ENCODE measurements around the gene MUC4.
"Not testable (repeated sequence)": the region's sequence is repeated elsewhere in the genome, so short reads cannot be mapped to it uniquely, and the experiment has no call there.

Gene MUC4

DNA sequence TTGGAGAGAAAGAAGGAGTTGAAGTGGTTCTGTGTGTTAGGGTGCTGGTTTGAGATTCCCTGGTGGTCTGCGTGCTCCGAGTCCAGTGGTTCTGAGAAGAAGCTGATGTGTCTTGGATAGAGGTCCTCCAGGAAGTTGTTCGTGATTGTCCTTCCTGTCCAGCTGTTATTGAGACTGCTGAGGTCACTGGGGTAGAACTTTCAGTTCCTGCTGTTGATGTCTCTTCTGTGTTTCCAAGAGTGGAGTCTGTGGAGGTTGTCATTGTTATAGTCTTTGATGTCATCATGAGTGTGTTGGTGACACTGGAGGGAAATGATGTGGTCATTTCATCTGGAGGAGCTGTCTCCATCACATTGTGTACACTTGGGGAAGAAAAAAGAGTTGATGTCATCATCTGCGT, 20.8 kb downstream of the MUC4 start:
- H3K4me3 ChIP-seq (ENCODE audit: low read length), result no peak overlapping the region
- TF ChIP-seq, protein P1, sequence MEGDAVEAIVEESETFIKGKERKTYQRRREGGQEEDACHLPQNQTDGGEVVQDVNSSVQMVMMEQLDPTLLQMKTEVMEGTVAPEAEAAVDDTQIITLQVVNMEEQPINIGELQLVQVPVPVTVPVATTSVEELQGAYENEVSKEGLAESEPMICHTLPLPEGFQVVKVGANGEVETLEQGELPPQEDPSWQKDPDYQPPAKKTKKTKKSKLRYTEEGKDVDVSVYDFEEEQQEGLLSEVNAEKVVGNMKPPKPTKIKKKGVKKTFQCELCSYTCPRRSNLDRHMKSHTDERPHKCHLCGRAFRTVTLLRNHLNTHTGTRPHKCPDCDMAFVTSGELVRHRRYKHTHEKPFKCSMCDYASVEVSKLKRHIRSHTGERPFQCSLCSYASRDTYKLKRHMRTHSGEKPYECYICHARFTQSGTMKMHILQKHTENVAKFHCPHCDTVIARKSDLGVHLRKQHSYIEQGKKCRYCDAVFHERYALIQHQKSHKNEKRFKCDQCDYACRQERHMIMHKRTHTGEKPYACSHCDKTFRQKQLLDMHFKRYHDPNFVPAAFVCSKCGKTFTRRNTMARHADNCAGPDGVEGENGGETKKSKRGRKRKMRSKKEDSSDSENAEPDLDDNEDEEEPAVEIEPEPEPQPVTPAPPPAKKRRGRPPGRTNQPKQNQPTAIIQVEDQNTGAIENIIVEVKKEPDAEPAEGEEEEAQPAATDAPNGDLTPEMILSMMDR (conservative IDR thresholded peaks at IDR 0.05; ENCODE audit: low read length), result no peak
- no peak for DNase-seq (ENCODE audit: low read depth)

DNA sequence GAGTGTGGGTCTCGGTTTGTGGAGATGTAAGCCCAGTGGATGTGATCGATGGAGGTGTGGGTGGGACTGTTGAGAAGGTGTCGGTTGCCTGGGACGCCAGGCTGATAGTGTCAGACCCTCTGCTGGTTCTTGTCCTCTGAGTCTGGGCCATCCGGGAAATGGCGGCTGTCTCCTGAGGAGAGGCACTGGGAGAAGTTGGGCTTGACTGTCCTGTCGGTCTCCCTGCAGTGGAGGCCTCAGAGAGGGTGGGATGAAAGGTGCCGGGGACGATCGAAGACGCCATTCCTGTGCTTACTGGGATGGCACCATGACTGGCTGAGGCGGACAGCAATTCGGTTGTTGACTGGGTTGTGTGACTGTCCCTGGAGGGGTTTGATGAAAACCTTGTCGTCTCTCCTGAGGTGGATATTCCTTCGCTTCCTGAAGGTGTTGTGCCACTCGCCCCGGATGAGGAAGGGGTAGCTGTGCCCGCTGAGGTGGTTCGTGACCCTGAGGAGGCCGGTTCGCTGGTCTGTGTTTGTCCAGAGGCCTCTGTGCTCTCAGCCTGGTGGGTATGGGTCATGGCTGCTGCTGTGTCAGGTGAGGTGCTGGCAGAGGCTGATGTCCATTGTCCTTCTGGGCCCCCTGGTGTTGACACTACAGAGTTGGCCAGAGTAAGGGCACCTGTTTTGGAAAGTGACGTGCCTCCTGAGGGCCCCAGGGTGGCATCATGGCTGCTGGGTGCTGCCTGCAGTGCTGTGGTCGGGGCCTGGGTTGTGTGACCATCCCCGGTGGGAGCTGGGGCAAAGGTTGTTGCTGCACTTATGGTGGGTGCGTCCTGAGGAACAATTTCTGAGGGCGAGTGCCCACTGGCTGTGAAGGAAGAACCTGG, 22.8 kb downstream of the MUC4 start:
- no peak for DNase-seq (ENCODE audit: low read depth)
- TF ChIP-seq, protein P1 (conservative IDR thresholded peaks at IDR 0.05; ENCODE audit: low read length), result no peak
- H3K4me3 ChIP-seq (ENCODE audit: low read length), result no peak overlapping the region

DNA sequence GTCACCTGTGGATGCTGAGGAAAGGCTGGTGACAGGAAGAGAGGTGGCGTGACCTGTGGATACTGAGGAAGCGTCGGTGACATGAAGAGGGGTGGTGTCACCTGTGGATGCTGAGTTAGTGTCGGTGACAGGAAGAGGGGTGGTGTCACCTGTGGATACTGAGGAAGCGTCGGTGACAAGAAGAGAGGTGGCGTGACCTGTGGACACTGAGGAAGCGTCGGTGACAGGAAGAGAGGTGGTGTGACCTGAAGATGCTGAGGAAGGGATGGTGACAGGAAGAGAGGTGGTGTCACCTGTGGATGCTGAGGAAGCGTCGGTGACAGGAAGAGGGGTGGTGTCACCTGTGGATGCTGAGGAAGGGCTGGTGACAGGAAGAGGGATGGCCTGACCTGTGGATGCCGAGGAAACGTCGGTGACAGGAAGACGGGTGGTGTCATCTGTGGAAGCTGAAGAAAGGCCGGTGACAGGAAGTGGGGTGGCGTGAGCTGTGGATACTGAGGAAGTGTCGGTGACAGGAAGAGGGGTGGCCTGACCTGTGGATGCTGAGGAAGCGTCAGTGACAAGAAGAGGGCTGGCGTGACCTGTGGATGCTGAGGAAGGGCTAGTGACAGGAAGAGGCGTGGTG, 25.8 kb downstream of the MUC4 start:
- not testable (repeated sequence) for H3K4me3 ChIP-seq (ENCODE audit: low read length); DNase-seq (ENCODE audit: low read depth)

DNA sequence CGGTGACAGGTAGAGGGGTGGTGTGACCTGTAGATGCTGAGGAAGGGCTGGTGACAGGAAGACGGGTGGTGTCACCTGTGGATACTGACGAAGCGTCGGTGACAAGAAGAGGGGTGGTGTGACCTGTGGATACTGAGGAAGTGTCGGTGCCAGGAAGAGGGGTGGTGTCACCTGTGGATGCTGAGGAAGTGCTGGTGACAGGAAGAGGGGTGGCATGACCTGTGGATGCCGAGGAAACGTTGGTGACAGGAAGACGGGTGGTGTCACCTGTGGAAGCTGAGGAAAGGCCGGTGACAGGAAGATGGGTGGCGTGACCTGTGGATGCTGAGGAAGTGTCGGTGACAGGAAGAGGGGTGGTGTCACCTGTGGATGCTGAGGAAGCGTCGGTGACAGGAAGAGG, 27.7 kb downstream of the MUC4 start:
- not testable (repeated sequence) for DNase-seq (ENCODE audit: low read depth)

DNA sequence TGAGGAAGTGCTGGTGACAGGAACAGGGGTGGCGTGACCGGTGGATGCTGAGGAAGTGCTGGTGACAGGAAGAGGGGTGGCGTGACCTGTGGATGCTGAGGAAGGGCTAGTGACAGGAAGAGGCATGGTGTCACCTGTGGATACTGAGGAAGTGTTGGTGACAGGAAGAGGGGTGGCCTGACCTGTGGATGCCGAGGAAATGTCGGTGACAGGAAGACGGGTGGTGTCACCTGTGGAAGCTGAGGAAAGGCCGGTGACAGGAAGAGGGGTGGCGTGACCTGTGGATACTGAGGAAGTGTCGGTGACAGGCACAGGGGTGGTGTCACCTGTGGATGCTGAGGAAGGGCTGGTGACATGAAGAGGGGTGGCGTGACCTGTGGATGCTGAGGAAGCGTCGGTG, 30.5 kb downstream of the MUC4 start:
- not testable (repeated sequence) for H3K4me3 ChIP-seq (ENCODE audit: low read length); DNase-seq (ENCODE audit: low read depth)

More for the DNA sequence above, 27.7 kb downstream of the MUC4 start:
- not testable (repeated sequence) for H3K4me3 ChIP-seq (ENCODE audit: low read length)

DNA sequence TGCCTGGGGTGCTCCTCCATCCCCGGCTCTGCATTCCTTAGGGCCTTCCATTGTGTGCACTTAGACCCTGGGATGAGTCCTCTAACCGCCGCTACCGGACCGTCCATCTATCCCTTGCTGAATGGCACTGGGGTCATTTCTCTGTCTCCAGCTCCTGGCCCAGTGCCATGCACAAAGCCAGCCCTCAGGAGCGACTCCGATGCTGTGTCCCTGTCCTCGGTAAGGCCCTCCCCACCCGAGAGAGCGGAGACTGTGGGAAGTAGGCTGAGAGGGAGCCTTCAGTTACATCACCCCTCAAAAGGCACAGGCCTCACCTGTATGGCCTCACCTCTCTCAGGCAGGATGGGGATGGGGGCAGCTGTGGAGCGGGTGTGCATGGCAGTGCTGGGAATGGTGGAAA, 33.8 kb downstream of the MUC4 start:
- DNase-seq (ENCODE audit: low read depth), result no peak
- TF ChIP-seq, protein P1 (conservative IDR thresholded peaks at IDR 0.05; ENCODE audit: low read length), result no peak
- no peak overlapping the region for H3K4me3 ChIP-seq (ENCODE audit: low read length)

DNA sequence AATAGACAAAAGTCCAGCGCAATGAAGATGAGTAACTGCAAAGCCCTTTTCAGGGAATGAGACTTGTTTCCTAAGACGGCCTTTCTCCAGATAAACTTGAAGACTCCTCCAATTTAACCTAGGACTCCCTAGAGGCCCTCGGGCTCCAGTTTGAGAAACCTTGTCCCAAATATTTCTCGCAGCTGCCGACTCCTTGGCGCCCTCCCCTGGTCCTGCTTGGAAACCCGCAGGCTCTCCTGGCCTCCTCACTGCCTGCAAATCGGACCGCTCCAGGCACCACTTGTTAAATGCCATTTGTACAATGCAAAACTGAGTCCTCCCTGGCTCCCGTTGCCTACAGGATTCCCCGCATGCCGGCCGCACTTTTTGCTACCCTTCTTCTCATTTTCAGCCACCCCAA, 36.8 kb downstream of the MUC4 start:
- no peak for DNase-seq (ENCODE audit: low read depth)
- TF ChIP-seq, protein P1 (conservative IDR thresholded peaks at IDR 0.05; ENCODE audit: low read length), result peak; percentile 26
- no peak overlapping the region for H3K4me3 ChIP-seq (ENCODE audit: low read length)

DNA sequence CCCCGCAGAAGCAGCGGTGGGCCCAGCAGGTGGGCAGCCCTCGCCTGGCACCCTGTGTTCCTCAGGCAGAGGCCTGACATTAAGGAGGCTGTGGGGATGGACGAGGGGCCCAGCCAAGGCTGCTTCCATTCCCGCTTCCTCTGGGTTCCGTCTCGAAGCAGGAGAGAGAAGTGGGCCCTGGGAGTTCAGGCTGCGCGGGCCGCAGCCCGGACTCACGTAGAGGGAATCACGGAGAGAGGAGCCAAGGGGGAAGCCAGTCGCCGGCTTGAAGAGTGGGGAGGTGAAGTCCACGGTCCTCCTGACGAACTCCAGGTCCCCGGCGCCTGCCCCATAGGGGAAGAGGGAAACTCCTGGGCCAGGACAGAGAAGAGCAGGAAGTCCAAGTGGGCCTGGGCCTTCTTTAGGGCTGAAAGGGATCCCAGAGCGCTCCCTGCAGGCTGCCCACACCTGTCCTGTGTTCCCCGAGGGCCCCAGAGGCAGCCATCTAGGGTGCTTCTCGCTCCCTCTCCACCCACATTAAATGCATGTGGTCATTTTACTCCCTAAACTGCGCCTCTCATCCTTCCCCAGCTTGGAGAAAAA, 37.7 kb downstream of the MUC4 start:
- no peak overlapping the region for H3K4me3 ChIP-seq (ENCODE audit: low read length)
- TF ChIP-seq, protein P1 (conservative IDR thresholded peaks at IDR 0.05; ENCODE audit: low read length), result no peak
- DNase-seq (ENCODE audit: low read depth), result no peak

Data from AG10803 (cell line).